HCT116 (cell line): ENCODE measurements around the gene TOPORS. TPM values are rescaled to one million over a fixed set of nuclear protein-coding genes. Genes with fewer than 3 reads are reported as not detected.
A peak's percentile ranks its signal among the peaks of the same experiment; 100 is the strongest.

Experiments used
- ATAC-seq: fragments of 200-7000 bp; cut with Tn5 transposase; 2 replicates; pipeline ENCODE4 v1.9.1; 2020; ENCODE audit warnings: mild to moderate bottlenecking, moderate library complexity
- BruUV-seq: library from RNA; stranded (reverse); fragments of 400-500 nt; replicated peaks from 2 replicates; lab custom pipeline; 2021; lab: Mats Ljungman, UMichigan
- CTCF ChIA-PET: fragments of 300-600 bp; sonication (Branson Sonifier 250); formaldehyde crosslinking; loops from one replicate; lab custom pipeline; 2021; ENCODE audit warnings: antibody characterized with exemption; lab: Charles Lee
- POLR2A ChIA-PET: fragments of 300-600, 350-600 bp; sonication (Branson Sonifier 250); formaldehyde crosslinking; loops from one replicate; lab custom pipeline; 2021; ENCODE audit warnings: antibody characterized with exemption; lab: Charles Lee
- RAD21 ChIA-PET, 2 experiments: fragments of 300-600 bp; sonication (Branson Sonifier 250); formaldehyde crosslinking; loops; one replicate each; lab custom pipeline; 2023; ENCODE audit warnings: low total read pairs in 2 of 2; ENCODE audit not compliant: uncharacterized antibody in 2 of 2, unreplicated experiment in 2 of 2, low non-redundant PET in 1 of 2; lab: Charles Lee
- DNase-seq: peaks from one replicate; pipeline ENCODE4 v3.0.0-alpha.2; 2010; ENCODE audit warnings: low read depth, low spot score
- H2AFZ ChIP-seq: fragments of 200-600 bp; shearing (Covaris generic), sonication (generic); 2 replicates; pipeline ENCODE4 v1.6.1; 2017; ENCODE audit warnings: low read depth, mixed run types, mixed read lengths, antibody characterized with exemption, low read length; ENCODE audit not compliant: poor library complexity, severe bottlenecking
- H3K27ac ChIP-seq: 2 replicates; pipeline ENCODE4 v1.5.1; 2012; ENCODE audit warnings: low read depth, low read length
- H3K27me3 ChIP-seq: fragments of 200-600 bp; sonication (generic); 2 replicates; pipeline ENCODE4 v1.6.1; 2016; ENCODE audit warnings: mixed run types, low read length, mixed read lengths; ENCODE audit not compliant: insufficient read depth
- H3K36me3 ChIP-seq, 2 experiments: fragments of 200-500 bp in 1 of 2; fragments of 200-600 bp in 1 of 2; sonication (Bioruptor generic) in 1 of 2; sonication (generic) in 1 of 2; 2 replicates each; pipeline versions ENCODE4 v1.5.1 to v1.6.1; 2014 to 2016; ENCODE audit warnings: low read length in 2 of 2, inconsistent platforms in 1 of 2, mixed read lengths in 1 of 2, mixed run types in 1 of 2; ENCODE audit not compliant: insufficient read depth in 2 of 2, control insufficient read depth in 1 of 2
- H3K4me1 ChIP-seq, 2 experiments: fragments of 200-600 bp in 1 of 2; sonication (generic) in 1 of 2; 2 replicates each; pipeline versions ENCODE4 v1.5.1 to v1.6.1; 2012 to 2017; ENCODE audit warnings: low read length in 2 of 2, inconsistent platforms in 1 of 2, mild to moderate bottlenecking in 1 of 2, mixed read lengths in 1 of 2, mixed run types in 1 of 2, moderate library complexity in 1 of 2; ENCODE audit not compliant: insufficient read depth in 2 of 2, control insufficient read depth in 1 of 2
- H3K4me2 ChIP-seq: fragments of 200-600 bp; sonication (generic); 2 replicates; pipeline ENCODE4 v1.6.1; 2017; ENCODE audit warnings: mixed run types, low read length, mixed read lengths
- H3K4me3 ChIP-seq, 2 experiments: fragments of 200-600 bp in 1 of 2; sonication (generic) in 1 of 2; replicated peaks in 1 of 2; 2 replicates each; pipeline ENCODE4 v1.5.1; 2011 to 2016; ENCODE audit warnings: low read length in 2 of 2, control low read depth in 1 of 2, low read depth in 1 of 2, mild to moderate bottlenecking in 1 of 2, mixed read lengths in 1 of 2, mixed run types in 1 of 2
- H3K79me2 ChIP-seq: fragments of 200-600 bp; sonication (generic); 2 replicates; pipeline ENCODE4 v1.6.1; 2017; ENCODE audit warnings: mild to moderate bottlenecking, mixed run types, low read length, moderate library complexity, mixed read lengths; ENCODE audit not compliant: insufficient read depth
- H3K9ac ChIP-seq: fragments of 200-600 bp; sonication (generic); 2 replicates; pipeline ENCODE4 v1.6.1; 2016; ENCODE audit warnings: low read length, mixed read lengths
- H3K9me2 ChIP-seq: fragments of 200-600 bp; sonication (generic), shearing (Covaris generic); 2 replicates; pipeline ENCODE4 v1.6.1; 2017; ENCODE audit warnings: mixed run types, mild to moderate bottlenecking, moderate library complexity; ENCODE audit not compliant: insufficient read depth
- H3K9me3 ChIP-seq, 2 experiments: fragments of 200-500 bp in 1 of 2; fragments of 200-600 bp in 1 of 2; sonication (Bioruptor generic) in 1 of 2; sonication (generic) in 1 of 2; 2 replicates each; pipeline ENCODE4 v1.6.1; 2014 to 2017; ENCODE audit warnings: low read length in 2 of 2, mixed read lengths in 2 of 2, inconsistent platforms in 1 of 2, low read depth in 1 of 2, mild to moderate bottlenecking in 1 of 2, mixed run types in 1 of 2, moderate library complexity in 1 of 2; ENCODE audit not compliant: control insufficient read depth in 1 of 2, insufficient read depth in 1 of 2
- H4K20me1 ChIP-seq: fragments of 200-600 bp; sonication (generic), shearing (Covaris generic); 2 replicates; pipeline ENCODE4 v1.6.1; 2017; ENCODE audit warnings: mixed run types, mild to moderate bottlenecking, moderate library complexity; ENCODE audit not compliant: insufficient read depth
- ATF3 ChIP-seq: IDR thresholded peaks from 2 replicates; pipeline ENCODE4 v1.6.1; 2012
- CEBPB ChIP-seq: IDR thresholded peaks from 2 replicates; pipeline ENCODE4 v1.6.1; 2012; ENCODE audit warnings: low read depth
- EGR1 ChIP-seq: IDR thresholded peaks from 2 replicates; pipeline ENCODE4 v1.6.1; 2012; ENCODE audit warnings: low read depth
- ELF1 ChIP-seq: IDR thresholded peaks from 2 replicates; pipeline ENCODE4 v1.6.1; 2012; ENCODE audit warnings: low read depth, borderline replicate concordance
- EZH2phosphoT487 ChIP-seq: fragments of 200-600 bp; IDR thresholded peaks from 2 replicates; pipeline ENCODE4 v1.6.1; 2018; ENCODE audit warnings: antibody characterized with exemption, borderline replicate concordance
- FOSL1 ChIP-seq: IDR thresholded peaks from 2 replicates; pipeline ENCODE4 v1.6.1; 2012; ENCODE audit warnings: low read depth
- JUND ChIP-seq: IDR thresholded peaks from 2 replicates; pipeline ENCODE4 v1.6.1; 2012
- SRF ChIP-seq: IDR thresholded peaks from 2 replicates; pipeline ENCODE4 v1.6.1; 2012; ENCODE audit warnings: low read depth
- TCF7L2 ChIP-seq: IDR thresholded peaks from 2 replicates; pipeline ENCODE4 v1.7.0; 2011; ENCODE audit warnings: borderline replicate concordance, inconsistent platforms; ENCODE audit not compliant: insufficient read depth, insufficient read length; ENCODE audit errors: extremely low read depth
- ZBTB33 ChIP-seq: IDR thresholded peaks from 2 replicates; pipeline ENCODE4 v1.6.1; 2011; ENCODE audit warnings: mild to moderate bottlenecking, low read length, moderate library complexity; ENCODE audit not compliant: insufficient replicate concordance; ENCODE audit errors: extremely low read depth
- intact Hi-C: fragments of 100-400 bp; cut with micrococcal nuclease; formaldehyde crosslinking; loops from 2 replicates; pipeline ENCODE4 v1.10.0; 2022
- total RNA-seq: library from RNA; stranded (reverse); gene quantifications from one replicate; pipeline ENCODE4 v1.2.1, GENCODE V29; 2021; ENCODE audit not compliant: unreplicated experiment

The TOPORS gene
- total RNA-seq, 1 experiment from 2014 or later = 12.7 TPM

GRCh38 chr9:32503008-32503407, 49.4 kb downstream of the TOPORS start:
- Histone ChIP-seq H3K36me3 (no peaks in the 10 kb centered on the region), H3K9me3 (no peaks in the 10 kb centered on the region), H3K27me3 (no peaks in the 10 kb centered on the region), H2AFZ (no peak overlapping the region), H4K20me1 (no peaks in the 10 kb centered on the region), H3K27ac (no peak overlapping the region), H3K79me2 (no peaks in the 10 kb centered on the region; the same call in 1 of the 2 replicates), H3K9me2 (no peaks in the 10 kb centered on the region), H3K4me1 (peaks cover 8 to 33% of the 10 kb centered on the region in 2 experiments; a peak in 3 of 4 replicates), H3K4me2 (peak overlapping the region; percentile 54), H3K4me3 (peak overlapping the region in 1 of 2 experiments; percentile 22; a peak in 1 of 4 replicates), H3K9ac (no peak overlapping the region)
- TF ChIP-seq SRF = no peak
- TF ChIP-seq ATF3 = no peak
- TF ChIP-seq ELF1 = no peak
- TF ChIP-seq EZH2phosphoT487 = no peak
- TF ChIP-seq ZBTB33 = no peak
- TF ChIP-seq FOSL1 = no peak
- TF ChIP-seq EGR1 = no peak
- TF ChIP-seq CEBPB = no peak
- no peak for TF ChIP-seq TCF7L2
- no peak for TF ChIP-seq JUND
- ATAC-seq (peak; percentile 34; the same call in 1 of the 2 replicates), DNase-seq (no peak)
- POLR2A ChIA-PET = no interaction called here
- BruUV-seq = no TSS peak
- CTCF ChIA-PET = no interaction called here
- RAD21 ChIA-PET = no interaction called here
- intact Hi-C loops = no loop called here
